Right lobe of liver (tissue), 6 donors: ENCODE results near the gene THPO. TPM values are rescaled to one million over a fixed set of nuclear protein-coding genes. Genes with fewer than 3 reads are reported as not detected.
A peak's percentile ranks its signal among the peaks of the same experiment; 100 is the strongest.

Experiments
- ATAC-seq, 4 donors: fragments of 200-7000 bp; cut with Tn5 transposase; one replicate each; pipeline ENCODE4 v1.9.1; 2020; ENCODE audit warnings: mild to moderate bottlenecking in 4 of 4, moderate library complexity in 4 of 4
- DNase-seq, 3 donors: peaks; one replicate each; pipeline ENCODE4 v3.0.0-alpha.2; 2020
- H3K27ac ChIP-seq, 3 donors: fragments of 200-600 bp; one replicate each; pipeline ENCODE4 v1.8.0; 2022
- H3K27me3 ChIP-seq, 2 donors: fragments of 200-600 bp; one replicate each; pipeline ENCODE4 v1.8.0; 2022
- H3K36me3 ChIP-seq, 4 donors: fragments of 200-600 bp; sonication (generic) in 1 of 4; one replicate each; pipeline versions ENCODE4 v1.5.1 to v1.8.0; 2017 to 2022; ENCODE audit warnings: control low read depth in 1 of 4
- H3K4me1 ChIP-seq, 4 donors: fragments of 200-600 bp; sonication (generic) in 1 of 4; one replicate each; pipeline versions ENCODE4 v1.5.1 to v1.8.0; 2017 to 2022; ENCODE audit warnings: control low read depth in 1 of 4
- H3K4me3 ChIP-seq, 3 donors: fragments of 200-600 bp; one replicate each; pipeline ENCODE4 v1.8.0; 2022
- H3K9me3 ChIP-seq, 4 donors: fragments of 200-600 bp; sonication (generic) in 1 of 4; one replicate each; pipeline versions ENCODE4 v1.5.1 to v1.8.0; 2017 to 2022; ENCODE audit warnings: control low read depth in 1 of 4
- CTCF ChIP-seq, 4 donors: fragments of 200-600 bp in 3 of 4; fragments of 450-650 bp in 1 of 4; IDR thresholded peaks; one replicate each; pipeline versions ENCODE4 v1.5.1 to v1.8.0; 2016 to 2022; ENCODE audit warnings: antibody characterized with exemption in 4 of 4, mild to moderate bottlenecking in 2 of 4
- POLR2A ChIP-seq: fragments of 450-650 bp; IDR thresholded peaks from one replicate; pipeline ENCODE4 v1.6.1; 2017; ENCODE audit warnings: antibody characterized with exemption, mild to moderate bottlenecking
- WGBS: methylation state at CpG from one replicate; pipeline ENCODE4 v1.1.6; 2018; ENCODE audit warnings: low coverage, low lambda C conversion rate; ENCODE audit not compliant: insufficient coverage; ENCODE audit errors: missing lambda C conversion rate; 5-methylcytosine and 5-hydroxymethylcytosine counted together
- intact Hi-C, 2 donors: fragments of 100-400 bp; cut with DNase I; formaldehyde crosslinking; loops; one replicate each; pipeline versions ENCODE4 v1.11.2 to v1.14.1; 2022
- total RNA-seq, 6 experiments: library from RNA; depleted of rRNA in 2 of 6; stranded (reverse); fragments of >200 nt in 2 of 6; fragmentation: NEBNext Ultra II Directional in 3 of 6; extraction: Animal tissue kit (Norgen Biotek cat#: 25700) in 3 of 6; gene quantifications; one replicate each; pipeline versions ENCODE4 v1.1.0 to v1.2.4, GENCODE V29; 2016 to 2023
- donor health status: DM: no; HTN: yes; CAD: no.
- donor health status: DM: no; HTN: no; CAD: no.
- donor health status: DM: no; HTN: no; CAD: no.
- donor health status: DM: no; HTN: yes; CAD: no.
- donor health status: DM: no; HTN: yes; CAD: no.

Gene THPO
- total RNA-seq, 6 experiments from 2014 or later, result 8.2 to 12.1 (median 10.5) TPM

- intact Hi-C loops, result no loop called here
- no CpG with 5 or more reads among the region's 9 CpGs for WGBS
- Histone ChIP-seq H3K27me3 (no peaks in the 10 kb centered on the region), H3K36me3 (peaks cover 0 to 25% (median 3%) of the 10 kb centered on the region in 4 donors), H3K9me3 (no peaks in the 10 kb centered on the region), H3K4me1 (peaks cover 0 to 8% (median 0%) of the 10 kb centered on the region in 4 donors), H3K4me3 (no peak overlapping the region), H3K27ac (no peak overlapping the region)
- DNase-seq (peak in 1 of 3 donors; percentile 40), ATAC-seq (no peak)
- TF ChIP-seq POLR2A (no peak), CTCF (IDR thresholded peaks at IDR 0.05) (no peak)
Measured at GRCh38 chr3:184384342-184384741, 6.3 kb upstream of the THPO start.

- ATAC-seq (no peak), DNase-seq (peak in 1 of 3 donors; percentile 45)
- no peak overlapping the region for H3K4me3 ChIP-seq
- intact Hi-C loops, result no loop called here
- H3K9me3 ChIP-seq, result no peaks in the 10 kb centered on the region
- no peak for TF ChIP-seq POLR2A
- TF ChIP-seq CTCF (IDR thresholded peaks at IDR 0.05), result no peak
- H3K4me1 ChIP-seq, result peaks cover 0 to 8% (median 0%) of the 10 kb centered on the region in 4 donors
- H3K27ac ChIP-seq, result no peak overlapping the region
- peaks cover 0 to 25% (median 3%) of the 10 kb centered on the region in 4 donors for H3K36me3 ChIP-seq
- no peaks in the 10 kb centered on the region for H3K27me3 ChIP-seq
- 86% methylated on average over 1 of the region's 15 CpGs for WGBS
Measured at GRCh38 chr3:184383033-184383740, 5.2 kb upstream of the THPO start.

DNA sequence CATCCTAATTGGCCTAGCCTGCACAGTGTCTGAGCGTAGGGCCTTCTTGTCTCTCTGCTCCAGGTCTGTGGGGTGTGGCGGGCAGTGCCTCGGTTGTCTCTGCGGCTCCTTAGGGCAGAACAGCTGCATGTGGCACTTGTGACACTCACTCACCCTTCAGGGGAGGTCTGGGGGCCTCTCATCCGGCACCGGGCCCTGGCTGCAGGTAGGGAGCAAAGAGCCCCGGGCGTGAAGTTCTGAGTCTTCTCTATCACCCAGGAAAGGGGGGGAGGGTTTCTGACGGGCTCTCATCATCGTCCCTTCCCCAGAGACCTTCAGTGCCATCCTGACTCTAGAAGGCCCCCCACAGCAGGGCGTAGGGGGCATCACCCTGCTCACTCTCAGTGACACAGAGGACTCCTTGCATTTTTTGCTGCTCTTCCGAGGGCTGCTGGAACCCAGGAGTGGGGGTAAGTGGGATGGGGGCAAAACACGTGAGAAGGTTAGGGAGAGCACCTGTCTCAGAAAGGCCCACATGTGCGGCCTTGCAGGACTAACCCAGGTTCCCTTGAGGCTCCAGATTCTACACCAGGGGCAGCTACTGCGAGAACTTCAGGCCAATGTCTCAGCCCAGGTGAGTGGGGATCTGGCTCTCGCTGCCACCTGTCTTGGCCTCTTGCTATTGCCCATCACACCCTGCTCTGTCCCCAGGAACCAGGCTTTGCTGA is 4.5 kb upstream of the THPO start:
- no peak for DNase-seq
- Histone ChIP-seq H3K4me3 (no peak overlapping the region), H3K36me3 (peaks cover 0 to 21% (median 3%) of the 10 kb centered on the region in 4 donors), H3K9me3 (no peaks in the 10 kb centered on the region), H3K4me1 (peaks cover 0 to 8% (median 0%) of the 10 kb centered on the region in 4 donors), H3K27me3 (no peaks in the 10 kb centered on the region), H3K27ac (no peak overlapping the region)
- WGBS, result 98% methylated on average over 5 of the region's 16 CpGs
- intact Hi-C loops, result no loop called here
- no peak for ATAC-seq
- TF ChIP-seq CTCF (IDR thresholded peaks at IDR 0.05) (no peak), POLR2A (no peak)

GRCh38 chr3:184381261-184382224 is 3.5 kb upstream of the THPO start:
- intact Hi-C loops, result no loop called here
- peak in 2 of 3 donors; percentile 54 to 64 for DNase-seq
- H3K4me3 ChIP-seq, result peak overlapping the region; percentile 44 to 70 (median 54)
- 51% methylated on average over 9 of the region's 55 CpGs for WGBS
- no peaks in the 10 kb centered on the region for H3K27me3 ChIP-seq
- no peak for TF ChIP-seq POLR2A
- H3K9me3 ChIP-seq, result no peaks in the 10 kb centered on the region
- peak in 2 of 4 donors; percentile 0 to 14 for ATAC-seq
- H3K4me1 ChIP-seq, result peaks cover 0 to 15% (median 0%) of the 10 kb centered on the region in 4 donors
- H3K27ac ChIP-seq, result peak overlapping the region in 1 of 3 donors; percentile 66
- peaks cover 0 to 15% (median 3%) of the 10 kb centered on the region in 4 donors for H3K36me3 ChIP-seq
